ENCODE data around the gene RABGAP1.
A peak's percentile ranks its signal among the peaks of the same experiment; 100 is the strongest.

The RABGAP1 gene

DNA sequence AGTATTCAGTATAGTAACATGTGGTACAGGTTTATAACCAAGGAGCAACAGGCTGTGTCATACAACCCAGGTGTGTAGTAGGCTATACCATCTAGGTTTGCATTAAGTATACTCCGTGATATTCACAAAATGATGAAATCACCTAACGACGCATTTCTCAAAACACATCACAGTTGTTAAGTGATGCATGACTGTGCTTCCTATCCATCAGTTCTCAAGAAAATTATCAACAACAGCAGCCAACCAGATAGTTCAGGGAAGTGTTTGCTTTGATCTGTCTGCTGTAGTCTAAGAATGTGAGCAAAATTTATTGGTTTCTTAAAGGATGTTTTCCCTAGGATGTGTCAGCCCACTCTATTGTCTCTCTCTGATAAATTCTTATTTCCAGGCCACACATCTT lies 16.9 kb upstream of the RABGAP1 start:
- Histone ChIP-seq H3K4me1 (ENCODE audit: control insufficient read depth, insufficient read depth, low read length) (no peaks in the 10 kb centered on the region), H3K9me3 (ENCODE audit: control insufficient read depth in 2 of 2, low read length in 2 of 2) (no peaks in the 10 kb centered on the region), H3K36me3 (ENCODE audit: control insufficient read depth in 2 of 2, insufficient read depth in 2 of 2, low read length in 2 of 2) (peaks cover under 1 to 6% of the 10 kb centered on the region in 2 donors)

DNA sequence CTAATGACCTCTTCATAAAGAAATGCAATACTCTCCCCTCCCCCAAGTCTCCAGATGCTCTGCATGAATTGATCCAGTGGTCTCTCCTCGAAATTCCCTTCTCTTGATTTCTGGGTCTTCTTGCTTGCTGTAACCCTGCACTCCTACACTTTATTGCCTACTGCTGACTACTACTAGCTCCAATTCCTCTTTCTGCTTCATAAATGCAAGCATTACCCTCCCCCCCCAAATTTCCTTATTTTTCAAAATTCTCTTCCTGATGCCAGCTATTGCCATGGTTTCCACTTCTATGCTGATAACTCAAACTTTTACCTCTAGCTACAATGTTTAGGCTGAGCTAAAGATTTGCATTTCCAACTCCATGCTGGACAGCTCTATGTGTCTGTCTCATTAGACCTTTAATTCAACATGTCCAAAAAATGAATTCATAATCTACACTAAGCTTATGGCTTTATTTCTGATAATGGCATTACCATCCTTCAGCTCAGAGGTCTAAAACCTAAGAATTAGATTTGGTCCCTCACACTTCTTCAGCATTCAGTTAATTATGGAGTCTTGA lies 10.9 kb upstream of the RABGAP1 start:
- no peaks in the 10 kb centered on the region for H3K36me3 ChIP-seq (ENCODE audit: control insufficient read depth in 2 of 2, insufficient read depth in 2 of 2, low read length in 2 of 2)
- no peak overlapping the region for H3K27ac ChIP-seq (ENCODE audit: low read length)
- peak overlapping the region; percentile 85 to 94 for H3K4me3 ChIP-seq (ENCODE audit: low read length in 2 of 2)
- peaks cover 15% of the 10 kb centered on the region for H3K4me1 ChIP-seq (ENCODE audit: control insufficient read depth, insufficient read depth, low read length)
- no peaks in the 10 kb centered on the region for H3K27me3 ChIP-seq (ENCODE audit: control insufficient read depth in 1 of 2, insufficient read depth in 2 of 2, low read length in 2 of 2)
- no peaks in the 10 kb centered on the region for H3K9me3 ChIP-seq (ENCODE audit: control insufficient read depth in 2 of 2, low read length in 2 of 2)
- peak overlapping the region in 1 of 2 donors; percentile 73 for H3K9ac ChIP-seq (ENCODE audit: low read length in 2 of 2)

More for the DNA sequence above, 16.9 kb upstream of the RABGAP1 start:
- no peak overlapping the region for H3K27ac ChIP-seq (ENCODE audit: low read length)
- no peak overlapping the region for H3K9ac ChIP-seq (ENCODE audit: low read length in 2 of 2)
- no peaks in the 10 kb centered on the region for H3K27me3 ChIP-seq (ENCODE audit: control insufficient read depth in 1 of 2, insufficient read depth in 2 of 2, low read length in 2 of 2)
- no peak overlapping the region for H3K4me3 ChIP-seq (ENCODE audit: low read length in 2 of 2)

DNA sequence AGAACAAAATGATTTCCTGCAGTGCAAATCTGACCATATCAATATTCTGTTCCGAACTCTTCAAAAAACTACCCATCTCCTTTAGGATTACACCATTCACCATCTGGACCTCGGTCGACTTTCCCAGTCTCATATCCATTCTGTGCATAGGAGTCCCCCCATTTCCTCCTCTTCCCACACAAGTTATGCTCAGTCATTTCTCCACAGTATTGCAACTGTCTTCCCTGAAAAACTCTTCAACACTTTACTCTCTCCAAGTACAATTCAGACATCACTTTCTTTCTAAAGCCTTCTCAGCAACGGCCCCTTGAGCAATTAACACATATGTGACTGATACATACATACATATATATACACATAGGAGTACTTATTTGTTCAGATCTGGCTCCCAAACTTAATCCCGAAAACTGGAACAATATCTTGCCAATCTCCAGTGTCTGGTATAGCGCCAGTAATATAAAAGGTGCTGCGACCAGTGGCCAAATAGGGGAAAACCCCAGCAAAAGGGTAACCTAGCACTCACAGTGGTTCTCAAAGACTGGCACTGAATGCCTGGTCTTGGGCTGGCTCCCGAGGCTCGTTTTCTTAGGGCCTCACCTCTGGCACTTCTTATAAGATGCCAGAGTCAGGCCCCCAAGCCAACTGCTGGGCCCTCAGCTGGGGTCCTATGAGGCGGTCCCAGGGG lies 10.1 kb upstream of the RABGAP1 start:
- Histone ChIP-seq H3K9me3 (ENCODE audit: control insufficient read depth in 2 of 2, low read length in 2 of 2) (no peaks in the 10 kb centered on the region), H3K9ac (ENCODE audit: low read length in 2 of 2) (peak overlapping the region; percentile 73 to 83), H3K4me3 (ENCODE audit: low read length in 2 of 2) (peak overlapping the region; percentile 85 to 94), H3K27ac (ENCODE audit: low read length) (peak overlapping the region; percentile 72), H3K27me3 (ENCODE audit: control insufficient read depth in 1 of 2, insufficient read depth in 2 of 2, low read length in 2 of 2) (no peaks in the 10 kb centered on the region), H3K36me3 (ENCODE audit: control insufficient read depth in 2 of 2, insufficient read depth in 2 of 2, low read length in 2 of 2) (no peaks in the 10 kb centered on the region), H3K4me1 (ENCODE audit: control insufficient read depth, insufficient read depth, low read length) (peaks cover 15% of the 10 kb centered on the region)

DNA sequence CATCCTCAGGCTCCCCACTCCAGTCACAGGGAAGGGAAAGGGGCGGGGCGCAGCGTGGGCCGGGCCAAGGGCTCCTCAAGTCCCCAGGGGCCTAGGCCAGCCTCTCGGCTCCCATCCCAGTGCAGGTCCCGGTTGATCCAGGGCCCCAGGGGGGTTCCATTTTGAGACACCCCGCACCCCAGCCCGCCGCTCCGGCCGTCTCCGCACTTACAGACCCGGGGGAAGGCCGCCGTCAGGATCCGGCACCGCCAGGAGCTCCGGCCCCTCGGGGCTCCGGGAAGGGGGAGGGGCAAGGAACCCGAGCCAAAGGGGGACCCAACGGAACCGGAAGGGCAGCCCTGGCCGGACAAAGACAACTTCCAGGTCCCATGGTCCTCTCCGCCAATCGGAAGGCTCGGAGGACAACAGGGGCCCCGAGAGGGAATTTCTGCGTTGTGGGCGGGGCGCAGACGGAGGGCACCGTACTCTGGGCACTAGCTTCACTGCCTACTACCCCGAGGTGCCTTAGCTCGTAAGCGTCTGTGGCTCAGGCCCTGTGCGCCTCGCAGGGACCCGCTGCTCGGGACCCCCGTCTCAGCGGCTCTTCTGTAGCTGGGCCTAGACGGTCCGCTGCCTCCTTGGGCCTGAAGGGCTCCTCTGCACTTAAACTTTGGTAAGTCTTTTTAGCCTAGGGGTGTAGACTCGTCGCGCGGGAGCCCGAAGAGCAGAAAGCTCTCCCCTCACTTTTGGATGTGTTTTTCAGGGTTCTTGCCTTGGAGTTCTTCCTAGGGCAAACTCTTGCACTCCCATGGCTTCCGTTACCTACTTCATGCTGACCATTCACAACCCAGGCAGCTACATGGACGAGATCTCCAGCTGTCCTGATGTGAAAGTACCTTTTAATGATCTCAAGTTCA lies 9.3 kb upstream of the RABGAP1 start, which contains the start of gene ZBTB26:
Gene ZBTB26 (minus strand): TSS at position 287 of the 896 bp plus-strand sequence. CDS start 11,578 bp downstream, outside the sequence.
- no peaks in the 10 kb centered on the region for H3K9me3 ChIP-seq (ENCODE audit: control insufficient read depth in 2 of 2, low read length in 2 of 2)
- H3K27me3 ChIP-seq (ENCODE audit: control insufficient read depth in 1 of 2, insufficient read depth in 2 of 2, low read length in 2 of 2) = no peaks in the 10 kb centered on the region
- H3K4me1 ChIP-seq (ENCODE audit: control insufficient read depth, insufficient read depth, low read length) = peaks cover 15% of the 10 kb centered on the region
- peak within 1 kb of the TSS; percentile 73 to 83 for H3K9ac ChIP-seq (ENCODE audit: low read length in 2 of 2)
- peak within 1 kb of the TSS; percentile 72 for H3K27ac ChIP-seq (ENCODE audit: low read length)
- H3K4me3 ChIP-seq (ENCODE audit: low read length in 2 of 2) = peak within 1 kb of the TSS; percentile 85 to 94
- peaks cover 2% of the 10 kb centered on the region in 2 donors for H3K36me3 ChIP-seq (ENCODE audit: control insufficient read depth in 2 of 2, insufficient read depth in 2 of 2, low read length in 2 of 2)

- Histone ChIP-seq H3K9me3 (ENCODE audit: control insufficient read depth in 2 of 2, low read length in 2 of 2) (no peaks in the 10 kb centered on the region), H3K36me3 (ENCODE audit: control insufficient read depth in 2 of 2, insufficient read depth in 2 of 2, low read length in 2 of 2) (peaks cover 6 to 9% of the 10 kb centered on the region in 2 donors), H3K4me3 (ENCODE audit: low read length in 2 of 2) (no peak overlapping the region)
Observed at GRCh38 chr9:122936464-122936863, 4.4 kb upstream of the RABGAP1 start.

GRCh38 chr9:122936883-122937282 lies 3.9 kb upstream of the RABGAP1 start:
- Histone ChIP-seq H3K4me1 (ENCODE audit: control insufficient read depth, insufficient read depth, low read length) (peaks cover 7% of the 10 kb centered on the region), H3K9ac (ENCODE audit: low read length in 2 of 2) (no peak overlapping the region), H3K9me3 (ENCODE audit: control insufficient read depth in 2 of 2, low read length in 2 of 2) (no peaks in the 10 kb centered on the region), H3K27ac (ENCODE audit: low read length) (no peak overlapping the region), H3K36me3 (ENCODE audit: control insufficient read depth in 2 of 2, insufficient read depth in 2 of 2, low read length in 2 of 2) (peaks cover 6 to 9% of the 10 kb centered on the region in 2 donors), H3K4me3 (ENCODE audit: low read length in 2 of 2) (no peak overlapping the region), H3K27me3 (ENCODE audit: control insufficient read depth in 1 of 2, insufficient read depth in 2 of 2, low read length in 2 of 2) (no peaks in the 10 kb centered on the region)

More at GRCh38 chr9:122936464-122936863, 4.4 kb upstream of the RABGAP1 start:
- Histone ChIP-seq H3K27me3 (ENCODE audit: control insufficient read depth in 1 of 2, insufficient read depth in 2 of 2, low read length in 2 of 2) (no peaks in the 10 kb centered on the region), H3K27ac (ENCODE audit: low read length) (no peak overlapping the region), H3K4me1 (ENCODE audit: control insufficient read depth, insufficient read depth, low read length) (peaks cover 7% of the 10 kb centered on the region), H3K9ac (ENCODE audit: low read length in 2 of 2) (no peak overlapping the region)

DNA sequence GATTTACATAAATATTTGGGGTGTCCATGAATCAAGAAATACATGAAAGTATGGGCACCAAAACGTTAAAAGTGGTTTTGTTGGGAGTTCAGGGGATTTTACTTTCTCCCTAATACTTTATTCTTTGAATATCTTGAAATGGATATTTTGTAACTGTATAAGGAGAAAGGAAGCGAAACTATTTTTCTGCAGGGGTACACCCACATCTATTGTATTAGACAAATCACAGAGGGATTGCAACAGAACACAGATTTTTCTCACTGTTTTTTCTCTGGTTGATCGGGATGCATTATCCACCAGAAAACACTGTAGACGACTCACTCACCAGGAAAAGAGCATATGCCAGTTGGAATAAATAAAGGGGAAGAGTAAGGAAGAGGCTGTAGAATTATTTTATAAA lies 1.2 kb upstream of the RABGAP1 start:
- Histone ChIP-seq H3K27ac (ENCODE audit: low read length) (peak overlapping the region; percentile 66), H3K9ac (ENCODE audit: low read length in 2 of 2) (no peak overlapping the region), H3K9me3 (ENCODE audit: control insufficient read depth in 2 of 2, low read length in 2 of 2) (no peaks in the 10 kb centered on the region), H3K27me3 (ENCODE audit: control insufficient read depth in 1 of 2, insufficient read depth in 2 of 2, low read length in 2 of 2) (no peaks in the 10 kb centered on the region), H3K4me1 (ENCODE audit: control insufficient read depth, insufficient read depth, low read length) (peaks cover 5% of the 10 kb centered on the region), H3K36me3 (ENCODE audit: control insufficient read depth in 2 of 2, insufficient read depth in 2 of 2, low read length in 2 of 2) (peaks cover 6 to 9% of the 10 kb centered on the region in 2 donors), H3K4me3 (ENCODE audit: low read length in 2 of 2) (no peak overlapping the region)

- H3K4me1 ChIP-seq (ENCODE audit: control insufficient read depth, insufficient read depth, low read length) = peaks cover 7% of the 10 kb centered on the region
- peaks cover 6 to 9% of the 10 kb centered on the region in 2 donors for H3K36me3 ChIP-seq (ENCODE audit: control insufficient read depth in 2 of 2, insufficient read depth in 2 of 2, low read length in 2 of 2)
- peak overlapping the region; percentile 33 to 69 for H3K9ac ChIP-seq (ENCODE audit: low read length in 2 of 2)
- H3K27me3 ChIP-seq (ENCODE audit: control insufficient read depth in 1 of 2, insufficient read depth in 2 of 2, low read length in 2 of 2) = no peaks in the 10 kb centered on the region
- peak overlapping the region; percentile 66 for H3K27ac ChIP-seq (ENCODE audit: low read length)
- H3K9me3 ChIP-seq (ENCODE audit: control insufficient read depth in 2 of 2, low read length in 2 of 2) = no peaks in the 10 kb centered on the region
- H3K4me3 ChIP-seq (ENCODE audit: low read length in 2 of 2) = peak overlapping the region; percentile 61 to 72
Observed at GRCh38 chr9:122940454-122940748, 419 bp upstream of the RABGAP1 start.

GRCh38 chr9:122941582-122942234 lies 888 bp downstream of the RABGAP1 start:
- Histone ChIP-seq H3K27me3 (ENCODE audit: control insufficient read depth in 1 of 2, insufficient read depth in 2 of 2, low read length in 2 of 2) (no peaks in the 10 kb centered on the region), H3K27ac (ENCODE audit: low read length) (peak overlapping the region; percentile 91), H3K9ac (ENCODE audit: low read length in 2 of 2) (peak overlapping the region; percentile 69 to 93), H3K36me3 (ENCODE audit: control insufficient read depth in 2 of 2, insufficient read depth in 2 of 2, low read length in 2 of 2) (peaks cover 1 to 5% of the 10 kb centered on the region in 2 donors), H3K4me3 (ENCODE audit: low read length in 2 of 2) (peak overlapping the region; percentile 76 to 92), H3K9me3 (ENCODE audit: control insufficient read depth in 2 of 2, low read length in 2 of 2) (no peaks in the 10 kb centered on the region), H3K4me1 (ENCODE audit: control insufficient read depth, insufficient read depth, low read length) (peaks cover 14% of the 10 kb centered on the region)

Measured in stomach smooth muscle (tissue), 2 donors.